ENCODE measurements around the gene STXBP6.
A peak's percentile ranks its signal among the peaks of the same experiment; 100 is the strongest.
"Not testable (repeated sequence)": the region's sequence is repeated elsewhere in the genome, so short reads cannot be mapped to it uniquely, and the experiment has no call there.

Gene STXBP6

DNA sequence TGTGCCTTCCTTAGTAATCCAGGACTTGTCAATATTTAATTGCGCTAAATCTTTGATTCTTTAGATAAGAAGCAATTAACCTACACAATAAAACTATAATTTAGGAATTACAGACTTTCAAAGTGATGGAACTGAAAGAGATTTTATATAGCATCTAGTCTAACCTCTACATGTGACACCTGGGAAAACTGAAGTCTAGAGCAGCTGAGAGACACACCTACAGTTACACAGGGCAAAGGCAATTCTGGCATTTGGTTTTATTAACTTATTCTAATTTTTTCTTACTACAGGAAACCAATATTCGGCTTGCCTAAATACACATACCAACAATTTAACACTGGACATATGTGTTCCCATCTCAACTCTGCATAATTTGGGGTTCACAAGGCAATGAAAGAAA lies 196.5 kb downstream of the STXBP6 start:
- DNase-seq (ENCODE audit: low read depth): no peak

DNA sequence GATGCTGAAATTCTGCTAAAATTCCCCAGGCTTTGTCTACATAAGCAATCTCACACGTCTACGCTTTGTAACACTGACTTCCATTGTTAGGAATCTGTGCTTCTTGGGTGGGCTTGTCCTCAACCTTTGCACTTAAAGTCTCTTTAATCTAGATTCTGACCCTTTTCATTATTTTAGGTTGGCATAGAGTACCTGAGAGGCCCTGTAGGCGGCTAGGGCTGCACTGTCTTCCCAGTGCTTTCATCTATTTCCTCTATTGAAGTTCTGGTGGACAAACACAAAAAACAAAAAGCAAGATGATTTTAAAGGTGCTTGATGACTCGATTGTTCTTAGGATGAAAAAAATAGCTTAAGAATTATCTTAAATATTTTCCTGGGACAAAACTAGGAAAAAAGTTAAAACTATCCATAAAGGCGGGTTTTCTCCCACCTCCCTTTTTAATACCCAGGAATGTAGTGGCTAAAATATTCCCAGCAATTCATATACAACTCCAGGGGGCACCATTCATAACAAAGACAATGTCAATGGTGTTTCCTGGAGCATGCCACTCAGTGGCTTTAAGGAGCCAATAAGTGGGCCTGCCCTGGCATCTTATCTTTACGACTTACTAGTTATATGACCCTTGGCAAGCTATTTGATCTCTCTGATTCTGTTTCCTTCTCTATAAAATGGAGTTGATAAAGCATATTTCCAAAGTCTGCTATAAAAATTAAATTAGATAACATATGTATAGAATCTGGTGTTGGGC lies 197.5 kb downstream of the STXBP6 start:
- no peak for DNase-seq (ENCODE audit: low read depth)

DNA sequence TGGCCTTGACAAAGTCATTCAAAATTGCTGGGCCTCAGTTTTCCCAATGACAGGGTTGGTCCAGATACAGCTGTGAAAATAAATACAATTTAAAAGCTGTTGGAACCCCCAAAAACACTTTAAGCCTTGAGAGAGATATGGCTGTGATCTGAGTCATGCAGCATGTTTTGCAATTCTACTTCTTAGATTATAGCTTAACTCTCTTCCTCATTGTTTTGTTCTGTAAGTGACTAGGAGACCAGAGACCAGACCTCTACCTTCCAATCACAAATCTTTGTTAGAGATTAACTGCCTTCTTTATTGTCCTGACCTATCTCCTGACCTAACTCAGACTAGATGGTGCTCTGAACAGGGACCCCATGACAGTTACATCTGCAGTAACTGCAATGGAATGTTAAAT lies 198.1 kb downstream of the STXBP6 start:
- DNase-seq (ENCODE audit: low read depth): no peak

DNA sequence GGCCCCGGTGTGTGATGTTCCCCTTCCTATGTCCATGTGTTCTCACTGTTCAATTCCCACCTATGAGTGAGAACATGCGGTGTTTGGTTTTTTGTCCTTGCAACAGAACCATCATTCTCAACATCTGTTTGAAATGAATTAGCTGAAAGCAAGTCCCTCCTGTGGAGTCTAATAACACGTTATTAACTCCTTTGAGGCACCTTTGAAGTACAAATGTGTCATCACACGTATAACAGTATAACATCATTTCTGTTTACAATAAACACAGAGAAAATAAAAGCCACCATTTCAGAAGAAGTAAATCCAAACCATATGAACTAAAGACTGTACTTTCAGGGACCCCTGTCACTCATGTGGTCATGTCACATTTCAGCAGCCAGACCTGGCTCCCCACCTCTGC lies 198.5 kb downstream of the STXBP6 start:
- DNase-seq (ENCODE audit: low read depth): no peak

DNA sequence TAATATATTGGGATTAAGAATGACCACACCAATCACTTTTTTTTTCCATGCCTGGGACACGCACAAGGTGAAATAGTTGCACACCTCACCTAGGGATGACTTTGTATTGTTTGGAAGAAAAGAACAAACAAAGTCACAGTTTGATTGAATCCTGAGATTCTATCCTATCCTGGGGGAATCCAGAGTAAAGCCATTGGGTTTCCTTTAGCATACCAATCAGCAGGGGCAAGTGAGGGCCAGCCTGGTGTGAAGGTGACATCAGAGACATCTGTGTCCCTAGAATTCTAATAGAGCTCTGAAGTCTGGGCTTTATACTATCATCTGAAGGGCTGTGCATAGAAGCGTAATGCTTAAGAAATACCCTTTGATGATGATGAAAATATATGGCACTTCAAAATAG lies 199.9 kb downstream of the STXBP6 start:
- no peak for DNase-seq (ENCODE audit: low read depth)

DNA sequence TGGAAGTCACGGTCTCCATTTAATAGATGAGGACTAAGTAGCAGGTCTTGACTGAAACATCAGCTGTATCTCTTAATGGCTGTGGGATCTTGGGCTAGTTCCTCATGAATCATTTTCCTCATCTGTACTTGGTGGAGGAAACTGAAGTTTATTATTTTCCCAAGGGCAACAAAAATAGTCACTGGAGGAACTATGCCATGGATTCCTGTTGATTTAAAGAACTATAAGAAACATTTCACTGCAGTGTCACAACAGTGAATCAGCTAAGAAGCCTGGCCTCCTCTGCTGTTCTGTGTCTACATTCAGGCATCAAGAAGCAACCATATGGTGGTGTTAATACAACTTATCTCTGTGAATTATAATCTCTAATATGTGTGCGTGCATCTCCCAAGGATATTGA lies 200.5 kb downstream of the STXBP6 start:
- peak; percentile 41 for DNase-seq (ENCODE audit: low read depth)

DNA sequence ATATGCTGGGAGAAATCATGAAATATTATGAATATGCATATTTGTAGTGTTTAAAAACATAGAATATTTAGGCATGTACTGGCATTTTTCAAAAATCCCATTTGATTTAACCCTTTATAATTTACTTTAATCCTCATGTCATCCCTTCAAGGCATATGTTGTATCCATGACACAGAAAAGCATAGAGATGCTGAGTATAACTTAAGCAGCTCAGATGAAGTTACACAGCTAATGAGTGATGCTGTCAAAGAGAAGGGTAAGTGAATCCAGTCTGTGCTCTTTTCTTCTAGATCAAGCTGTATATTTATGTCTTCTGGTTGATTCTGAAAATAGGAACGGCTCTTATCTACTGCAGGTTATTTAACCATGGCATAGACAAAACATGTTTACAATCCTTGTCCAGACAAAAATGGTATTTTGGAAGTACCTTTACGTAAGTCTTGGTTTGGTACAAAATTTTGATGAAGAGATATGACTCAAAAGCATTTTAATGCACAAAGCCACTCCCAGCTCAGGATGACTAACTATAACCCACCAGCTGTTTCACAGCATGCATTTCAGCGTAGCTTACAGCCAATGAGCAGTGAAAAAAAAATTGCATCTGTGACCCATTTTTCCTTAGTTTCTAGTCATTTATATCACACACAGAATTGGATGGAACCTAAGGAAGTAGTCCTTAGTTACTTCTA lies 201.7 kb downstream of the STXBP6 start:
- peak; percentile 11 for DNase-seq (ENCODE audit: low read depth)

DNA sequence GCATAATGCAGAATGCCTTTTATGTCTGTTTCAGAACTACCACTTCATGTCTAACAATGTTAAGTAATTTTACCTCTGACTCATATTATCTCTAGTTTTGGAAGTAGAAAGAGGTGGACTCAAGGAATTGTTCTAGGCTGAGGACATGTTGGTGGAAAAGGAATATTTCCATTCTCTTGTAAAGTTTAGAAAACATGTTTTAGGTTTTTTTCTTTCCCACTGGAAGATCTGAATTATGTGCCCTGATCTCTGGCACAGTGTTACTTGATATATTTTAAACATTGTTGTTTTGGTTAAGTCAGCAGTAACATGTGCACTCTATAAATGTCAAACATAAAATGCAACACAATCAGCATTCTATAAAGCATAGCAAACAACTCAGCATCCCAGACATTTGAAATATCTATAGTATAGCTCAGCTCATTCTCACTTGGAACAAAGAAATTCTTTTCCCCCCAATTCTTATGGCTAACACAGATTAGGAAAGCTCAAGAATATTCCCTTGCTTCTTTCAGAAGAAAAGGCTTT lies 202.3 kb downstream of the STXBP6 start:
- no peak for DNase-seq (ENCODE audit: low read depth)

DNA sequence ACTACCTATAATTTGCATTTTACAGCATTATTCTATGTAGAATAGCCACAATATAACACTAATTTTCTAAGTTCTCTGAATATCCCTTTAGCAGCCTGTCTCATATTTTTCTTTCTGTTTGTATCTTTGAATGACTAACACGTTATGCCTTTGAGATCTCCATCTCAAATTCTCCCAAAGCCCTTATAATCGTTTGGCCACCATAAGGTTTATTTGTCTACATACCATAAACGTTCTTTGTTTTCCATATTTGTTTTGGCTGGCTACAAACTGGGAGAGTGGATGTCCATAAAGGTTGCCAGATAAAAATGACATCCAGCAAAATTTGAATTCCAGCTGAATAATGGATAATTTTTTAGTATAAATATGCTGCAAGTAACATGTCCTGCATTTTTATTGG lies 203.7 kb downstream of the STXBP6 start:
- no peak for DNase-seq (ENCODE audit: low read depth)

DNA sequence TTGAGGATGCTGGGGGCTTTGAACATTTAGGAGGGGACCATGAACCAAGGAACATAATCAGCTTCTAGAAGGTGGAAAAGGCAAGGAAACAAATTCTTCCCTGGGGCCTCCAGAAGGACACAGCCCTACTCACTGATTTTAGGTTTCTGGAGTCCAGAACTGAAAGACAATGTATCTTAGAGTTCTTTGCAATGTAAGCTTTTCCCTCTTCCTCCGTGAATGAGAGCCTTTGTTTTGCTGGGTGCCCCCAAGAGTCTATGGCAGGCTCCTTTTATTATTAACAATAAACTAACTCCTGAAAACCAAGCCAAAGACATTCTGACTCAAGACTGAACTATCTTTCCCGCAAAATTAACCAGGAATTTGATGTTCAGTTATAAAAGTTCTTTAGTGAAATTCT lies 204.1 kb downstream of the STXBP6 start:
- no peak for DNase-seq (ENCODE audit: low read depth)

DNA sequence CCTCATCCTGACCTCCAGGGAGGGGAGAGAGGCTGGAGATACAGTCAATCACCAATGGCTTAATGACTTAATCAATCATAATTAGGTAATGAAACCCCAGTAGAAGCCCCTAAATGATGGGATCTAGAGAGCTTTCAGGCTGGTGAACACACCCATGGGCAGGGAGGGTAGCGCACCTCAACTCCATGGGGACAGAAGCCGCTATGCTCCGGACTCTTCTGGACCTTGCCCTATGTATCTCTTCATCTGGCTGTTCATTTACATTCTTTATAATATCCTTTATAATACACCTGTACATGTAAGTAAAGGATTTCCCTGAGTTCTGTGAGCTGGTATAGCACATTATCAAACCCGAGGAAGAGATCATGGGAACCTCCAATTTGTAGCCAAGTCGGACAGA lies 205.9 kb downstream of the STXBP6 start:
- no peak for DNase-seq (ENCODE audit: low read depth)

DNA sequence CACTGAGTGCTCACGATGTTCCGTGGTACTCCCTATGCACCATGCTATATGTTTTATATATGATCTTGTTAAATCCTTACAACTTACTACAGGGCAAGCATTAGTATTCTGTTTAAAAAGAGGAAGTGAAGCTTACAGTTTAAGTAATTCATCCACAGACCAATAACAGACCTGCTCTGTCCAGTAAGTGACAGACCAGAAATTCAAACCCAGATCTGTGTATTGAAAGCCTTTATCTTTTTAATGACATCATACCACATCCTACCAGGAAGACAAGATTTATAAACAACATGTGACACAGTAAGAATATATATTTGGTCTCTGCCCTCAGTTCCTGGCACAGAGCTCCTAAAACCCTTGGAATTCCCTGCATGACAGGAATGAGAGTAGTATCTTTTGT lies 206.5 kb downstream of the STXBP6 start:
- no peak for DNase-seq (ENCODE audit: low read depth)

DNA sequence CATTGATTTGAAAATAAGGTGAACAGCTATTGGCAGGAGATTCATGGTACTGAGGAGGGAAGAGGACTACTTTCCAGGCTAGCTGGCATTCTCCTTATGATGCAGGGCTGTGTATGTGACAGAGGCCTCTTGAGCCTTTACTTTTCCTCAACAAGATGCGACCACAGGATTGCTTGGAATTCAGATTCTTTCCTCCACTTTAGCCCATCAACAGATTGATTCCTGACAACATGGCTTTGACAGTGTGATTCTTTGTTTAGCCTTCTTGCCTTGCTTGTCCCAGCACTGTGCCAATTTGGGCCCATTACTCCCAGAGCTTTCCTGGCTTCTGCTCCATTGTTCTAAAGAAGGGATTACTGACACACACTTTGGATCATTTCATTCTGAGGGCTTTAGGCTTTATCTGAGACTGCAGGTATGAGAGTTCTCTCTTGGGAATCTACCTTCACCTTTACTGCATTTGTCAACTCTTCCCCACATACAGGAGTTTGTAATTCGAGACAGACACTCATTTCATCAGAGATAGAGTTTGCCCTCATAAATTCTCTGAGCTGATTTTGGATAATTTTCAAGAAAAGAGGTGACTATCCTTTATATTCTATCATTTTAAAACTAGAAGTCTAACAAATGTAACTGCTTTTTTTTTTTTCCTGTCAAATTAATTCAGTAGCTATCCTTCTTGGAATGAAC lies 209.6 kb downstream of the STXBP6 start:
- DNase-seq (ENCODE audit: low read depth): no peak

DNA sequence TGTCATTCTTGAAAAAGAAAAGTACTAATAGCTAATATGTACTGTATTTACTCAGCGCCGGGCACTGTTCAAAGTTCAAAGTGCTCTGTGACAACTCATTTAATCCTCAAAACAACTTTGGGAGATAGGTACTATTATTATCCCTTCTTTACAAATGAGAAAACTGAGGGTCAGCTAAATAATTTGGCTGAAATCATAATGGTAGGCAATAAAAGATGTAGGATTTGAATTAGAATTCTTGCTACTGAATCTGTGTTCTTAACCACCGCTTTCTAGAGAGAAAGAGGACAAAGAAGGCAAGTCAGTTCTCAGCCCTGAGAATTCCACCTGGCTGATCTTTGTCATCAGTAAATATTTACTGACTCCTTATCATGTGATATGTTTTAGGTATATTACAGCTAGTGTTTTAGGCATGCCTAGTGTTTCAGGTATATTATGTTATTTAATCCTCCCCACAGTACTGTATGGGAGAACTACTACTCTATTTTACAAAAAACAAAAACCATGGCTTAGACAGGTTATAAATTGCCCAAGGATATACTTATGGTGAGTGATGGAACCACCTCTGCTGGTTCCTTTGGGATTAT lies 210.2 kb downstream of the STXBP6 start:
- DNase-seq (ENCODE audit: low read depth): no peak

DNA sequence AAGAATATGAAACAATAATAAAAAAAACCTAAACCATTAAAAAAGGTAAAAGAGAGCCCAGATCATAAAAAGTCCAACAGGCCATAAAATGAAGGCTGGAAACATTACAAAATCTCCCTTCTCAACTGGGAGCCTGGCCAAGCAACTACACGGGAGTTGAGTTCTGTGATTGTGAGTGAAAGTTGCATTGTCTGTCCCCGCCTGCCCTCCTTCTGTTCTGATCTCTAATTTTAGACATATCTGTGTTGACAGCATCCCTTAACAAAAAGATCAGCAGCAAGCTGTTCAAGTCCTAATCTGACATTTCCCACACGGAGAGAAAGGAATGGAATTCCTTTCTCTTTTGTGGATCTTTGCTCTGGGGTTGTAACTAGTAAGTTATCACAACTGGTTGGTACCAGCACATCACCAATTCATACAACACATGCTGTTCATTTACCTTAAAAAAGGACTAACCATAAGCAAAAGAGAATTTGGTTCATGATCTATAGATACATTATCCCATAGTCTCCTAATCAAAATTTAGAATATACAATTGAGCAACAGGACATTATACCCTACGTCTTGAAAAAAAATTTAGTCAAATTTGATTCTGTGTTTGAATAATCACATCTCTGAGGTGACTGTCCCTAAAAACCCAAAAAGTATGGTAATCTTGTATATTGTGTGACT lies 210.9 kb downstream of the STXBP6 start:
- no peak for DNase-seq (ENCODE audit: low read depth)

DNA sequence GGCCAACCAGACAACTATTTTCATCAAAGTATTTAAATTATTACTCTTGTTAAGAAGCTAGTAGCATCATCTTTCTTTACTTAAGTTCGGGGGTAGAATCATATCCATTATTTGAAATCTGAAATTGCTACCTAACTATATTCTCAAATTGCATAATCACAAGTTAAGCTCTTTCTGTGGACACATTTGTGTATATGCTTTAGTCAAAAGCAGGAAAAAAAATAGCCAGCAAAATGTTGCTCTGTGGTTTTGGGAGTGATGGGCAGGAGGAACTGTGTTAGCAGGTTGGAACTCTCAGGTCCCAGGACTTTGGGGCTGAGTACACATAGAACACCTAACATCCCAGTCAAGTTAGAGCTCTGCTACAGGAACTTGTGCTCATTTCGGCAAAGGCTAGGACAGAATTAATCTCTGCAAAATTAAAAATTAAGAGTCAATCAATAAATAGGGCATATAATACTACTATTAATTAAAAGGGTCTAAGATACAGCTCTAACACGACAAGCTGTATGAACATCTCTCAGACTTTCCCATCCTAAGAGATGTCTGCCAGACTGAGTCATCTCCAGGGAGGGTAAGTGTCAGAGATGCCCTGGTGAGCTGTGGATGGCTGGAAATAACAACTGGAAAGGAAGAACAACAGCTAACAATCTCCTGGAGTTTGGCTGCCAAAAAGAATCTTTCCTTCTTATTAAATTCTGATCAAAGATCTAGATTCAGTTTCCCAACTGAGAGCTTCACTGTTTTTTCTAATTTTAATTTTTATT lies 212.5 kb downstream of the STXBP6 start:
- no peak for DNase-seq (ENCODE audit: low read depth)

DNA sequence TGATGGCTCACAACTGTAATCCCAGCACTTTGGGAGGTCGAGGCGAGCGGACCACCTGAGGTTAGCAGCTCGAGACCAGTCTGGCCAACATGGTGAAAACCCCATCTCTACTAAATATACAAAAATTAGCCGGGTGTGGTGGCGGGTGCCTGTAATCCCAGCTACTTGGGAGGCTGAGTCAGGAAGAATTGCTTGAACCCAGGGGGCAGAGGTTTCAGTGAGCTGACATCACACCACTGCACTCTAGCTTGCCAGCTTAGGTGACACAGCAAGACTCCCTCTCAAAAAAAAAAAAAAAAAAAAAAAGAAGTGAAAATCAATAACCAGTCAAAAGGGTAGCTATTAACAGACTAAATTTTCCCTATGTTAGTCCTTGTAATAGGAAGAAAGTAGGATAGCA lies 213.6 kb downstream of the STXBP6 start:
- not testable (repeated sequence) for DNase-seq (ENCODE audit: low read depth)

DNA sequence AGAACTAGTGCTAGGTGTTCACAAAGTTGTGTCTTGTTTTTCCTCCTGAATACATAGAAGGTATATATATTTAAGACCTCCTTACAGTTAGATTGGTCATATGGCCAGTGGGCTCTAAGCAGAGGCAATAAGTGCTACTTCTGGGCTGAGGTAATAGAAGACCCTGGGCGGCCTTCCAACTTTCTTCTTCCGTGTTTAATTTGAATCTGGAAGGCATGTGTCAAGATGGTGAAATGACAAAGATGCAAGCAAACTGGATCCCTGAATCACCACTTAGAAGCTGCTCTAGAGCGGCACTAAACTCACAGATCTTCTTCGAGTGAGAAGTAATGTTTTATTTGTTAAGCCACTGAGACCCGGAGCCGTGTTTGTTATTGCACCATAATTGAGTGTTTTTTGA lies 215.0 kb downstream of the STXBP6 start:
- no peak for DNase-seq (ENCODE audit: low read depth)

DNA sequence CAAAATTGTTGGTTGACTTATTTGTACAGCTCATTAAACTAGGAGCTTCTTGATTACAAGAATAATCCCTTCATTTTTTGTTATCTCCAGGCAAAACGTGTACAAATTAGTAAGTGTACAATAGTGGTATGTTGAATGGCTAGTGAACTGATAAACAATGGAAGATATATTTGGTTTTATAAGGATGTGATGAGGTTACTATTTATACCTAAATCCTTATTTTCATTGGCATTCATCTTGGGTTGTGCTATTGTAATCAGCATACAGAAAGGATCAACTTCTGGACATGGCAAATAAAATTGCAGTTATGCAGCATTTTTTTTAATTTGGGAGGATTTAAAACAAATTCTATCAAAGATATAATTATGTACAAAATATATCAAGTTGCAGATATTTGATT lies 216.6 kb downstream of the STXBP6 start:
- DNase-seq (ENCODE audit: low read depth): no peak

DNA sequence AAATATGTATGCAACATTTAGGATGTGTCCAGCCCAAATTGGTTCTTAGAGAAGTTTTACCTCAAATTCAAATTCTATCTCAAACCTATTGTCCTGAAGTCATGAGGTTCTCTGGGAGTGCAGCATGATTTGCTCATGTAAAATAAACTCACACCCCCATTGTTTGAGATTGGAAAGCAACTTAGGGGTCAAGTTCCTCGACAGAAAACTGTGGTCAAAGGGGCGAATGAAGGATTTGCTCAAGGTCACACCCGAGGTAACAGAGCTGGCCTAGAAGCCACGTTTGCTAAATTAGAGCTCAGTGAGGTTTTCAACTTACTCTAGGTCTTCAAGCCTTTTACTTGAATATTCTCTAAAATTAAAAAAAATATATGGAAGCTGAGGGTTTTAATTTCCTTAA lies 218.3 kb downstream of the STXBP6 start:
- no peak for DNase-seq (ENCODE audit: low read depth)

DNA sequence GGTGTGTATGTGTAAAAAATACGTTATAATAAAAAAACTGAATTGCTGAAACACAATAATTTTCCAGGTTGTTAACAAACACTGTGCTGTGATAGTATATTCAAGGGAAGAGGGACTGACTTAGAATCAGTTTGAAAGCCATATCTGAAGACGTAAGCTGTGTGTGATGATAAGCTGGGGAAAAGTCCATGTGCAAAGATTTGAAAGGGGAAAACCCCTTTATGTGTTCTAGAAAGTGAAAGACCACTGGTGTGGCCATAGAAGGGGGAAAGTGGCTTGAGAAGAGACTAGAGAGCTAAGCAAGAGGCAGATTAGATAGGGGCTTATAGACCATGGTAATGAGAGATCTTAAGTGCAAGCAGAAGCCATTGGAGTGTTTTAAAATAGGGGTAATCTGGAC lies 220.1 kb downstream of the STXBP6 start:
- DNase-seq (ENCODE audit: low read depth): no peak
